NCI-H2196 (cell line): ENCODE results near the gene CDH11.

ENCODE experiments used
- DNase-seq: peaks from one replicate; lab custom pipeline; 2025; ENCODE audit not compliant: unreplicated experiment; lab: John Stamatoyannopoulos, UW

CDH11 gene

GRCh38 chr16:65071433-65072311, 50.2 kb downstream of the CDH11 start:
- DNase-seq = no peak

DNA sequence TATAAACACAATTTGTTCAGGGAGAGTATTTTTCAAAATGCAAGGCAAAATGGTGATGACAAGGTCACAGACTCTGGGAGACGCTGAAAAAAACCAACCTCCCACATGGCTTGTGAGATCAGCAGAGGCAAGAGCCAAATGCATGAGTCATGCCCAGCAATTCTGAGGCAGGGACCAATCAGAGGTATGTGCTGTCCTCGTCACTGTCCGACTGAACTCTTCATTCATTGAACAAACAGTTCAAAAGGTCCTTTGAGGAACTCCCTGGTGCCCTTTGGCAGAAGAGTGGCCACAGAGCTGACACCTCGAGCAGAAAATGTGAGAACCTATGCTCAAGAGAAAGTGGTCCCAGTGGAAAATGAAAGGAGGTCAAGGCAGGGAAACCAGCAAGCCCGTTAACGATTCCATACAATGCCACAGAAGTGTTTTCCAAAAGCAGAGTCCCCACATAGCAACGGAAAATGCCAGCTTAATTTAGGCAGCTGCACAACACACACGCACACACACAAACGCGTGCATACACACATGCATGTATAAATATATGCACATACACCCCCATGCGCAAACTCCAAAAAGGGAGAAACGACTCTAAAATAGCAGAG, 50.9 kb downstream of the CDH11 start:
- DNase-seq = peak; percentile 32

GRCh38 chr16:65069766-65070165, 52.1 kb downstream of the CDH11 start:
- no peak for DNase-seq

DNA sequence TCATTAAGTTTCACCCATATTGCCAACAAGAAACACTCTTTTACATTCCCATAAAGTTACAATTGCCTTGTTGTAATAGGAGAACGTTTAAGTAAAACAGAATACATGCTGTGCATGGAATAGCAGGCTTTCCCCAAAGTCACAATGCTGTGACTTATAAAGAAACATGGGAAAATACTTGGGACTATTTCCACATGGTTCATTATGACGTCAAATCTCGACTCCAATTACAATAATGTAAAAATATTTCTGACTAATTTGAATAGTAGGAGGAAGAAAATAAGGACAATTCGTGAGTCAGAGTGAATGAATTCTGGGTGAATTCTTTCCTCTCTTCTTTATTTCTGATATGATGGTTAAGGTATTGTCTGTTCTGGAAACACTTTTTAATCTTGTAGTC, 52.8 kb downstream of the CDH11 start:
- no peak for DNase-seq

DNA sequence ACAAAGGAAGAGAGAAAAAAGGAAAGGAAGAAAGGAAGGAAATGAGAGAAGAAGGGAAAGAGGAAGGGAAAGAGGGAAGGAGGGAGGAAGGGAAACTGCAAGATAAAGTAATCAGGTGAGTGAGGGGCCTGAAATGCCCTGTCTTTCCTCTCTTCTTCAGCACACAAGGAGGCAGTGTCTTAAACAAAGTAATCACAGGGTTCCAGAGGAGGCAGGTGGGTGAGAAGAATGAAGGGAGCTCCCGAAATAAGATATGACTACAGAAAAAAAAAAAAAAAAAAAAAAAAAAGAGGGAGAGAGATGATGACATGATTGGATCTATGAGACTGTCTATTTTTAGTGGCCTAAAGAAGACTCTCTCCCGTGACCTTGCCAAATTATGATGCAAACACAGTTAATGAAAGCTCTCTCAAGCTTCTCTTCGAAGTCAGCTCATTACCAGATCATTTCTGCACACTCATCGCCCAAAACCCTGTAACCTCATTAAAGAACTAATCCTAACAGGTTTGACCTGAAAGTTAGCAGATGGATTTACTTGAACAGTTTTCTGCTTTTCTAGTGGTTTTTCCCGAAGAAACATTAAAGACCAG, 53.6 kb downstream of the CDH11 start:
- no peak for DNase-seq

GRCh38 chr16:65066651-65067050, 55.2 kb downstream of the CDH11 start:
- no peak for DNase-seq

GRCh38 chr16:65065031-65065430, 56.8 kb downstream of the CDH11 start:
- no peak for DNase-seq

- no peak for DNase-seq
Measured at GRCh38 chr16:65064131-65064530, 57.7 kb downstream of the CDH11 start.

- no peak for DNase-seq
Measured at GRCh38 chr16:65062736-65063583, 58.9 kb downstream of the CDH11 start.

DNA sequence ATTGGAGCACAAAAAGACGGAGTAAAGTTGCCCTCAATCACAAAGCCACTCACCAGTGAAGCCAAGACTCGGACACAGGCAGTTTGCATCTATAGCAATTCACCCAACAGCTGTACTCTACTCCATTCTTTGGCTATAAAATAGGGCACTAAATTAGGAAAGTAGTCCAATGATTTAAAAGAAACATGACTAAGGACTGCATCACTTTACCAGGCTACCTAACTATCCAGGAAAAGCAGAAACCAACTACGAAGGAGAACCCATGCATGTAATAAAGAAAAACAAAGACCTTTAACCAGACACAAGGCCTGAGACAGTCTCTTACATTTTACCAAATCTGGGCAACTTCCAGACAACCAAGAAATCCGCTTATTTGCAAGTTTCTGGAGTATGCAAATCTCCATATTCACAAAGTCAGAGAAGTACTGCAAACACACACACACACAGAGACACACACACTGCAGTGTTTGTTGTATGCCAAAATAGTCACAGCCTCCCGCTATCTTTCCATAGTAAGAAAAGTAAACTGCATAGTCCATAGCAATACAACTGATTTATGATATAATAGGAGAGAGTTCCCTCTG, 59.8 kb downstream of the CDH11 start:
- no peak for DNase-seq

- no peak for DNase-seq
Measured at GRCh38 chr16:65061263-65061662, 60.6 kb downstream of the CDH11 start.

- DNase-seq = no peak
Measured at GRCh38 chr16:65059406-65059980, 62.4 kb downstream of the CDH11 start.

DNA sequence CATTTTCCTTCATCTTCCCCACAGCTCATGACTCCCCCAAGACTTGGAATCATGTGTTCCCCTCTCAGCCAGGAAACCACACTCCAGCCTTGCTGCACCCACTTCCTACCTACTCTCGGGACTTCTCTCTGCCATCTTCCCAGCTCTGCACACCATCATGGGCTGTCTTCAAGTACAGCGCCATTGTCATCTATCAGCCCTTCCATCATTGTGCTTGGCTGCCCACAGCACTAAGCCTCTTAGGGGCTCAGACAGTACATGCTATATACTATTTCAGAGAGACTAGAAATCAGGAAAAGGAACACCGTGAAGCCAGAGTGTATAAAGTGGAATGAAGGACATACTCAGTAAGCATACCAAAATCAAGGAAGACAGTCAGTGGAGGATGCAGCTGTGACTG, 64.7 kb downstream of the CDH11 start:
- DNase-seq = no peak

DNA sequence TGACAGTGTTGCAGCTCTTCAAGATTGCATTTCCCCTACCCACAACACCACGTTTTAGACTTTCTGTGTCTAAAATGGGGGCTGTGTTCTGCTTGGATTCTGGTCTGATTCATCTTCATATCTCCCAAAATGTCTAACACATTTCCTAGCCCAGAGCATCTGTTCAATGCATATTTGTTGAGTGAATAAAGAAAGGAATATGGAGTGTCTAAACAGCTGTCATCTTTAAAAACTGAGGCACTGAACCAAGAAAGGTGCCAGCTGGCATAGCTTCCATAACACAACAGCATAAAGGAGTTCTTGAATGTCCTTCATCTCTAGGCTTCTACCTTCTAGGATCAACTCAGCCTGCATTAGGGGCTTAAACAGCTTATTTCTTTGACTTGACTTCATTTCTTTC, 67.4 kb downstream of the CDH11 start:
- DNase-seq = no peak

DNA sequence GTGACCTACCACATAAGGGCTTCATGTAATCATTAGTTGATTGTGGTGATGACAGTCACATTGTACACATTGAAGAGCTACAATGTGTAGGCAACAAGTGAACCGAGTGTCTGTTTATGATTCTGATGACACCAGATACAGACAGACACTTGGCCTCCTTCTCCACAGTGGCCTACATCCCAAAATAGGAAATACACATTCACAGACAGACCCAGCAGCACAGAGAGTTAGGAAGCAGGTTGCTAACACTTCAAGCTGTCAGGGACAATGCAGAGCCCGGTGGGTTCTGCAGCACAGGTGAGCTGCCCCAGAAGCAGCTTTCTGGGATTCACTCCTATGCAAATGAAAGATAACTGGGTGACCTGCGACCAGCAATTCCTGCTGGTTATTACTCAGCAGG, 72.2 kb downstream of the CDH11 start:
- no peak for DNase-seq

DNA sequence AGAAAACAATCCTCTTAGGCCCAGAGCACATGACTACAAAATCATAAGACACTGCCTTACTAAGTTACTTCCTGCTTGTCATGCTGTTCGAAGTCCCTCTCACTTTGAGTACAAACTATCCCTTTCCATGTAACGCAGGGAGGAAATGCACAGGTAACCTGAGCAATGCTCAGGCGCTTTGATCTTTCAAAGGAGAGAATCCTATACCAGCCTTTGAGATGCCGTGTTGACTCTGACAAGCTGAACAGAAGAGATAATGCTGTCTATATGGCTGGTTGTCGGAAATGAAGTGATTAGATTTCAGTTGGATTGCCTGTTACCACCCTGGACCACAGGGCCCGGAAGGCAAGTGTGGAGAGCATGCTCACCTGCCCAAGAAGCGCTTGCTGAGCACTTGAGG, 75.9 kb downstream of the CDH11 start:
- no peak for DNase-seq

- DNase-seq = no peak
Measured at GRCh38 chr16:65044873-65045272, 77.0 kb downstream of the CDH11 start.

DNA sequence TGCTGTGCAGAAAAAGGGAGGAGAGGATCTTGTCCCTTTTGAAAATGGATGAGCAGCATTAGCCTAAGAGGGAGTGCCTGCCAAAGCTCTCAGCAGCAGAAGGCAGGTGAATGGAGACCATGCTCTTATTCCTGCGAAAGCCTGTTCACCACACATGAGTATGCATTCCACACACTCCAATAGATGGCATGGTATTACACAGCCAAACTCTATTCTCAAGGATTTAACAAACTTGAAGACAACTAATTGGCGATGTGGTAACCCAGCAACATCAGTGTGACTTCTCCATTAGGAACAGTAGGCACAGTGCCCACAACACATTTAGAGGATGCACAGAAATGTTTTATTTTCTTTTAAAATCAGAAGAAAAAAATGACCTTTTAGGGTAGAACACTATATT, 77.8 kb downstream of the CDH11 start:
- DNase-seq = no peak

- DNase-seq = no peak
Measured at GRCh38 chr16:65042438-65043365, 79.2 kb downstream of the CDH11 start.

GRCh38 chr16:65041667-65042066, 80.2 kb downstream of the CDH11 start:
- no peak for DNase-seq
